Measurements from ENCODE around the gene PCK2.
A peak's percentile ranks its signal among the peaks of the same experiment; 100 is the strongest.

Gene PCK2

DNA sequence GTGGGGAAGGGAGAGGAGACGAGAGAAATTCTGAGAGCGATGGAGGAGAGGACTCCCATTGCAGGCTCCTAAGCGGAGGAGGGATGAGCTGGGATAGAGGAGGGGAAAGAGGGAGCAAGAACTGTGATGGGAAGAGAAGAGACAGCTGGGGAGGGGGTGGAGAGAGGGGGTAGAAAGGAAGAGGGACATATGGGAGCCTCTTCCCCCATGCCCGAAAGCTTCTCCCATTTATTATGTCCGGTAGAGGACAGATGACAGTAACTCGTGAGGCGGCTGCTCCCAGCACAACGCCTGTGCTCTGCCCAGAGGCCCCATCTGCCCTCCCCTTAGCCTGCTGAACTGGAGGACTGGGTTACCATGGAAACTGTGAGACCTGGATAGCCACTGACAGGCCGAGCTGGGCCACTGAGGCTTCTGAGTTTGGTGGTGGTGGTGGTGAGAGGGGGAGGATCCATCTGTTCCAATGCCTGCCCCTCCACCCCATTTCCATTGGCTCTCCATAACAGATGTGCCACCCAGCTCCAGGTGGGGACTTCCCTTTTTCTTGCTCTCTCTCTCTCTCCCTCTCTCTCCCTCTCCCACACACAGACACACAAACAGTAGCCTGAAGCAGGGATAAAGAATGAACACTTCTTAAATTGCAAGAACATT lies 14.5 kb upstream of the PCK2 start:
- Mint-ChIP-seq H3K27me3 (no peaks in the 10 kb centered on the region), H3K4me1 (ENCODE audit: low read depth) (peaks cover 27% of the 10 kb centered on the region), H3K36me3 (ENCODE audit: low read depth) (no peaks in the 10 kb centered on the region), H3K27ac (no peak overlapping the region), H3K4me3 (no peak overlapping the region), H3K9me3 (no peaks in the 10 kb centered on the region)

DNA sequence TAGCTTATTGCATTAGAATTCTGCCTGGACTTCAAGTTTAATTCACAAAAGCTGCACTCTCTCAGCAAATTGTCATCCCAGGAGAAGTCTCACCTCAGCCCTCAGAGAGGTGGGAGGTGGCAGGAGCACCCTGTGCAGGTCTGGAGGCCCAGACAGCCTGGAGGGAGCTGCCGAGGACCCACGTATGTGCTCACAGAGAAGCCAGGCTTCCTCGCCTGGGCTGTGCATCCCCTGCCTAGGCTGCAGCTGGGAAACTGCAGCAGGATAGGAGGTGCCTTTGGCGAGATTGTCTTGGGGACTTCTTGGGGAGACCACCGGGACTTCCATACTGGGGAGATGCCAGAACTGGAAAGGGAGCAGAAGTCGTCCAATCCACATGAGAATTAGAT lies 14.0 kb upstream of the PCK2 start:
- no peaks in the 10 kb centered on the region for H3K9me3 Mint-ChIP-seq
- no peaks in the 10 kb centered on the region for H3K36me3 Mint-ChIP-seq (ENCODE audit: low read depth)
- H3K4me3 Mint-ChIP-seq = peak overlapping the region; percentile 79
- H3K27ac Mint-ChIP-seq = no peak overlapping the region
- no peaks in the 10 kb centered on the region for H3K27me3 Mint-ChIP-seq
- peaks cover 25% of the 10 kb centered on the region for H3K4me1 Mint-ChIP-seq (ENCODE audit: low read depth)

DNA sequence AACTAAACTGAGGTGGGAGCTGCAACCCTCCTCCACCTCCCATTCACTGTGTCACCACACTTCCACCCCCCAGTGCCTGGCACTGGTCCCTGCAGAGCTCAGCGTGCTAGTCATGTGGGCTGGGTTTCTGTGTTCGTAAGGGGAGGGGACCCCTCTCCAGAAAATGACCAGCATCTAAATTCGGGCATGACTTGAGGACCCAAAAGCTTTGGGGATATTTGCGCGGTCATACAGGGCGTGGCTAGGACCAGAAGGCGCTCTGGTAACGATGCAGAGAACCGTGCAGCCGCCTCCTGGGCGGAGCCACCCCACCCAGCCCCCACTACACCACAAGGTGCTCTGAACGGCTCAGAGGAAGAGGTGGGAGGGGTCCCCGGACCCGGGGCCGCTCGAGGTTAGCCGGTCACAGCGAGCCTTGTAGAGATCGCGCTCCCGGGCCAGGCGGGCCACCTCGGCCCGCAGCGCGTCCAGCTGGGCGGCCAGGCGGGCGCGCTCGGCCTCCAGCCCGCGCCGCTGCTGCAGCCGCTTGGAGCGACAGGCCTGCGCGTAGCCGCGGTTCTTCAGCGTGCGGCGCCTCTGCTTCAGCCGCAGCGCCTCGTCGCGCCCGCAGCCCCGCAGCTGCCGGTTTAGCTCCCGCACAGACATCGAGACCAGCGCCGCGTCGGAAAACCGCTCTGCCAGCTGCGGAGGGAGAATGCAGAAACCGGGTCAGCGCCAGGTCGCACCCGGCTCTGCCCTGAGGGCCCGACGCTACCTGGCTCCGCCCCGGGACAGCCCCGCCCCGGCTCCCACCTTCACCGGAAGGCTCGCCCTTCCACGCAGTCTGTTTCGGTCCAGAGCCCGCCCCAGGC lies 13.0 kb upstream of the PCK2 start:
- no peaks in the 10 kb centered on the region for H3K36me3 Mint-ChIP-seq (ENCODE audit: low read depth)
- H3K4me3 Mint-ChIP-seq = peak overlapping the region; percentile 79
- no peaks in the 10 kb centered on the region for H3K9me3 Mint-ChIP-seq
- no peaks in the 10 kb centered on the region for H3K27me3 Mint-ChIP-seq
- H3K27ac Mint-ChIP-seq = peak overlapping the region; percentile 66
- peaks cover 23% of the 10 kb centered on the region for H3K4me1 Mint-ChIP-seq (ENCODE audit: low read depth)

DNA sequence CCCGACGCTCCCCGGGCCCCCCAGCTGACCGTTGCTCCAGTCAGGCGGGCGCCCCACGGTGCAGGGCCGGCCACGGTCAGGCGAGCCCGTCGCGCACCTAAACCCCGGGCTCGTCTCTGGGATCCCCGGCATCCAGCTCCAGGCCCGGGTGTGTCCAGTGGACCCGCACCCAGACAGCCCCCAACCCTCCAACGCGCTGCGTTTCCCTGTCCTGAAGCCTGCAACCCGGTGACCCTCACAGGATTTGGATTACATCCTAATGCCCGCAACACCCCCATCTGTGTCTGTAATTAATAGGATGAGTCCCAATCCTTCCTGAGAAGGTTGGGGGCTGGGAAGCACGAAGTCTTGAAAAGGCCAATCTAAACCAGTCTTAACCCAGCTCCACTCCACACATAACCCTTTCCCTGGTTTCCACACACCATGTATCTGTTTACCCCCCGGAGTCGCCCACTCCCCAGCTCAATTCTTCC lies 12.3 kb upstream of the PCK2 start:
- peaks cover 23% of the 10 kb centered on the region for H3K4me1 Mint-ChIP-seq (ENCODE audit: low read depth)
- H3K9me3 Mint-ChIP-seq = no peaks in the 10 kb centered on the region
- H3K27me3 Mint-ChIP-seq = no peaks in the 10 kb centered on the region
- no peaks in the 10 kb centered on the region for H3K36me3 Mint-ChIP-seq (ENCODE audit: low read depth)
- no peak overlapping the region for H3K27ac Mint-ChIP-seq
- H3K4me3 Mint-ChIP-seq = peak overlapping the region; percentile 71

DNA sequence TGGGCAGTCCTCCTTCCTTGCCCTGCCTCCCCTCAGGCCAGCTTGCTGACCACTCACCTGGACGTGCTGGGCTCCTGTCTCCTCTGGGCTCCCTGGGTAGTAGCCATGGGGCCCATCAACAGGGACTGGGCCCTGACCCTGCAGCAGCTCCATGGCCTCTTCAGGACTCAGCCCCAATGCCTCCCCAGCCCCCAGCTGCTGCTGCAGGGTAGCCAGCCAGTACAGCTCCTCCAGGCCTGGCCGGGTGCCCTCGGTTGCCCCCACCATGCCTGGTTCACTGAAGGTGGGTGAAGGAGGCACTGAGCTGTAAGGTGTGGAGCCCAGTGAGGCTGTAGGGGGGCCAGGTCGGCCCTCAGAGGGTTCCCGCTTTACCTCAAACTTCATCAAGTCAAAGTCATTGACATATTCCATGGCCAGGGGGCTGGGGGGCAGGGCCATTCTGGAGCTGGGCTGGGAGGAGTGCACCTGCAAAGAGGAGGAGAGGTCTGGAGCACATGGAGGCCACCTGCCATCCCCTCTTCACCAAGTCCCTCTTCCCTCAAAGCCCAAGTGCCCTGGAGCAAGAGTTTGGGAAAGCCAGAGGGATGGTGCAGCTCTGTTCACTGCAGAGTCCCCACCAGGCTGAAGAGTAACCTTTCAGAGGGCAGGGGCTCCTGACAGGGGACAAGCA lies 11.6 kb upstream of the PCK2 start:
- H3K4me1 Mint-ChIP-seq (ENCODE audit: low read depth) = peaks cover 23% of the 10 kb centered on the region
- no peak overlapping the region for H3K27ac Mint-ChIP-seq

DNA sequence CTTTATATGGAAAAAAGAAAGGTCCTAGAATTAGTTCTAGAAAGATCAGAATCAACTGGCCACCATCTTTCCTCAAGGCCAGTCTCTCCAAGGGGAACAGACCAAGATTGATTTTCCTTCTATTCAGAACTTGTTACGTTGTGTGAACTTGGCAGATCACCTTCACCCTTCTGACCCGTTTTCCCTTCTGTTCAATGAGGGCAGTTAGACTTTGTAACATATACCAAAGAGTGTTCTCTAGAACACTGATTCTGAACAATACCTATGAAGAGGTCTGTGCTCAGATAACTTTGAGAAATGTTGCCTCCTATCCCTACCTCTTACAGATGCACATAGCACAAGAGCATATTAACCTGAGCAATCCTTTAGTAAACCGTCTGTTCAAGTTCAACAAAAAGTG lies 10.6 kb upstream of the PCK2 start:
- Mint-ChIP-seq H3K9me3 (no peaks in the 10 kb centered on the region), H3K4me3 (no peak overlapping the region), H3K27me3 (no peaks in the 10 kb centered on the region), H3K4me1 (ENCODE audit: low read depth) (peaks cover 23% of the 10 kb centered on the region), H3K36me3 (ENCODE audit: low read depth) (no peaks in the 10 kb centered on the region), H3K27ac (no peak overlapping the region)

More for the DNA sequence above, 11.6 kb upstream of the PCK2 start:
- Mint-ChIP-seq H3K27me3 (no peaks in the 10 kb centered on the region), H3K9me3 (no peaks in the 10 kb centered on the region), H3K36me3 (ENCODE audit: low read depth) (no peaks in the 10 kb centered on the region), H3K4me3 (peak overlapping the region; percentile 71)

DNA sequence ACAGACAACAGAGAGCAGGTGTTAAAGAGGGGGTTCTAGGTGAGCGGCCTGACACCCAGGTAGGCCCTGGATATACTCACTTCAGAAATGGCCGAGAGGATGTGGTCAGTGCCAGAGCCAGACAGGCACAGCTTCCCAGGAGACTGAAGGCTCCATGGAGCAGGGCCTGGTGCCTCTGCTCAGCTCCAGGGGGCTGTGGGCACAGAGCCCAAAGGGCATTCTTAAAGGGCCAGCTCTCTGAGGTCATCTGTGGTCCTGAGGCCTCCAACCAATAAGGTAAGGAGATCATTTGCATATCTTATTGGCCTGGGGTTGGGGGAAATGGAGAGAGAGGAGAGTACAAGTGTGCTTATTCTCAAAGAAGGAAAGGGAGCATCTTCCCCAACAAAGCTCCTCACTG lies 9.7 kb upstream of the PCK2 start:
- H3K9me3 Mint-ChIP-seq = no peaks in the 10 kb centered on the region
- no peak overlapping the region for H3K4me3 Mint-ChIP-seq
- no peaks in the 10 kb centered on the region for H3K27me3 Mint-ChIP-seq
- no peaks in the 10 kb centered on the region for H3K36me3 Mint-ChIP-seq (ENCODE audit: low read depth)
- H3K27ac Mint-ChIP-seq = no peak overlapping the region
- peaks cover 18% of the 10 kb centered on the region for H3K4me1 Mint-ChIP-seq (ENCODE audit: low read depth)

DNA sequence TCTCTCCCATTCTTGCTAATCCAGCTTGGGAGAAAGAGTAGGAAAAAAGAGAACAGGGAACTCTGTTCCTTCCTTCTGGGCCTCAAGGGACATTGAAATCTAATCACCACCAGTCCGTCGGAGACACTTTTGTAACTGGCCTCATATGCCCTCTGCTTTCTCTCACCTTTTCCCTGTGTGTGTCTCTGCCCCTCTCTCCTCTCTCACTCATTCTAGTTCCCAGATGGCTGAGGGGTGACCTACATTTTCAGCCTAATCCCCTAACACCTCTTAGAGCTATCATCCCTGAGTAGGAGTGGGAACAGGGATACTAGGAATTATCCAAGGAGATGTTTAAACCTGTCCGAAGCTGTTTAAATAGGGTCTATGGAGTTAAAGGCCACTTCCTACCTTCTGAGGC lies 8.9 kb upstream of the PCK2 start:
- H3K4me1 Mint-ChIP-seq (ENCODE audit: low read depth) = peaks cover 14% of the 10 kb centered on the region
- no peaks in the 10 kb centered on the region for H3K9me3 Mint-ChIP-seq
- H3K27ac Mint-ChIP-seq = no peak overlapping the region
- H3K36me3 Mint-ChIP-seq (ENCODE audit: low read depth) = no peaks in the 10 kb centered on the region
- no peak overlapping the region for H3K4me3 Mint-ChIP-seq
- no peaks in the 10 kb centered on the region for H3K27me3 Mint-ChIP-seq

DNA sequence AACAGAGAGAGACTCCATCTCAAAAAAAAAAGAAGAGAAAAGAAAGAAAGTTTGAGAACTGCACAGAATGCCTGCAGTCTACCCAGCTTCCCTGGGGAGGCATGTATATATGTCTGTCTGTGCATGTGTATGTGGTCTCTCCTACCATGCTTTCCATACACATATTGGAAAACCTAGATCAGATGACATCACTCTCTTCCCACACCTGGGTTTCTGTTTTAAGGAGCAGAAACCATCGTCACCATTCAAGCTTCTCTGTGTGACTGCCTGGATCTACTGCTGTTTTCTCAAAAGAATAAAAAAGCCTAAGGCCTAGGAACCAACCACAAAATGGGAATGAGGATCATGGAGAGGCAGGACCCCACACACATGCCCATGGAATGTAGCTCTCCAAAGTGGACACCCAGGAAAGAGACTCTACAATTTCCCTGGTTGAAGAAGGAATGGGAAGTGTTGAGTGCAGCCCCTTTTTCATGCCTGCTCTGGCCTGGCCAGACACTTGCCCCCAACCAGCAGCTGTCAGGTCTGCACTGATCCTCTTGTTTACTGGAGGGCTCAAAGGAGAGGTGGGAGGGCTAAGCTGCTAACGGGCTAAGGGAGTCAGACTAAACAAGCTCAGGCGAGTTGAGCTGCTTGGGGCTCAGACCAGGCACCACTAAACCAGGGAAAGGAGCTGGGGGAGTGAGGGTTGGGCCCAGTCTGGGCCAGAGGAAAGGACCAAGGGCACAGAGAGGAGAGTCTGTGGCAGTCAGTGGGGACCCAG lies 7.7 kb upstream of the PCK2 start:
- H3K9me3 Mint-ChIP-seq = no peaks in the 10 kb centered on the region
- no peaks in the 10 kb centered on the region for H3K36me3 Mint-ChIP-seq (ENCODE audit: low read depth)
- H3K4me3 Mint-ChIP-seq = no peak overlapping the region
- H3K27me3 Mint-ChIP-seq = no peaks in the 10 kb centered on the region
- peaks cover 6% of the 10 kb centered on the region for H3K4me1 Mint-ChIP-seq (ENCODE audit: low read depth)
- no peak overlapping the region for H3K27ac Mint-ChIP-seq

DNA sequence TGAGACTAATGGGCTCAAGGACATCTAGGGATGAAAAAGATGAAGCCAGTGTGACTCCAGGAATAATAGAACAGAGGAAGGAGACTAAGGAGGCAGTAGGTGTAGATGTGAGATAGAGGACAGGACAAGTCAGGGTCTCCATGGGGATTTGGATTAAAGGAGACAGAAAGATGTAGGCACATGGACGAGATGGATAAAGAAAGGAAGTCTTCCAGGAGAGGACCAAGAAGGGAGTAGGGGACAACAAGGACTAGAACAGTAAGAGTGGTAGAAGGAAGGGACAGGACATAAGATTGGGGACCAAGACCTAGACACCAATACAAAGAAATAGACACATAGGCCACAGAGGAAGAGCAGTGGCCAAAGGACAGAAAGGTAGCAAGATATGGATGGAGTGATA lies 7.1 kb upstream of the PCK2 start:
- Mint-ChIP-seq H3K36me3 (ENCODE audit: low read depth) (no peaks in the 10 kb centered on the region), H3K27ac (no peak overlapping the region), H3K27me3 (no peaks in the 10 kb centered on the region), H3K9me3 (no peaks in the 10 kb centered on the region), H3K4me1 (ENCODE audit: low read depth) (peaks cover 3% of the 10 kb centered on the region), H3K4me3 (no peak overlapping the region)

DNA sequence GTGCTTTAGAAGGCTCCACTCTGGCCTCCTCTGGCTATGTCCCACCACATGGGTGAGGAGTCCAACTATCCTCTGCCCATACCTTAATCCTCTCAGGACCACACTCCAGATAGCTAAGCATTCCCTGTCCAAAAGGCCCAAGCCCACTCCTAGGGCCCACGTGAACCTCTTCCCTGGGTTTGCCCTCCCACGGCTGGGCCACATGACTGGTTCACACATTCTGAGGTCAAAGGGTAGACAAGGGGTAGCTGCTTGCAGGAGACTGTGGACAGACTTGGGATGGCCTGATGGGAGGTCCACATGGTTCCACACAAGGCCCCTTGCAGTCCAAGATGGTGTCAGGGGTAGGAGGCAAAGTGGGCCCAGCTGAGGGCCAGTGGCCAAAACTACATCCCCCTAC lies 6.0 kb upstream of the PCK2 start:
- Mint-ChIP-seq H3K27me3 (no peaks in the 10 kb centered on the region), H3K27ac (no peak overlapping the region), H3K9me3 (no peaks in the 10 kb centered on the region), H3K4me1 (ENCODE audit: low read depth) (peaks cover 3% of the 10 kb centered on the region), H3K4me3 (no peak overlapping the region), H3K36me3 (ENCODE audit: low read depth) (no peaks in the 10 kb centered on the region)

DNA sequence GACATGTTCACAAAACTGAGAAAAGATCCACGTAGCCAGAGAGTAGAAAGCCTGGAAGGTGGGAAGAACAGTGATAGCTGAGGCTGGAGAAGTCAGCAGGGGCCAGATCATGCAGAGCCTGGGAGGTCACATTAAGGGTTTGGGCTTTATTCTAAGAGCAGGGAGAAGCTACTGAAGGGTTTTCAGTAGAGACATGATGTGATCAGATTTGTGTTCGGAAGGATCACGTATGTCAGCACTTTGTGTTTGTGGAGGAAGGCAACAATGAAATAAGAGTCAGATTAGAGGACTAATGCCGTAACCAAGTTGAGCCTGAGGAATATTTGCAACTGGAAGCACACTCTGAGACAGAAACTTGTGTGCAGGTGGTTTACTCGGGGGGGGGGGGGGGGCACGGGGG lies 4.2 kb upstream of the PCK2 start:
- Mint-ChIP-seq H3K27me3 (no peaks in the 10 kb centered on the region), H3K27ac (no peak overlapping the region), H3K4me3 (no peak overlapping the region), H3K36me3 (ENCODE audit: low read depth) (peaks cover under 1% of the 10 kb centered on the region), H3K4me1 (ENCODE audit: low read depth) (peaks cover 10% of the 10 kb centered on the region), H3K9me3 (no peaks in the 10 kb centered on the region)

DNA sequence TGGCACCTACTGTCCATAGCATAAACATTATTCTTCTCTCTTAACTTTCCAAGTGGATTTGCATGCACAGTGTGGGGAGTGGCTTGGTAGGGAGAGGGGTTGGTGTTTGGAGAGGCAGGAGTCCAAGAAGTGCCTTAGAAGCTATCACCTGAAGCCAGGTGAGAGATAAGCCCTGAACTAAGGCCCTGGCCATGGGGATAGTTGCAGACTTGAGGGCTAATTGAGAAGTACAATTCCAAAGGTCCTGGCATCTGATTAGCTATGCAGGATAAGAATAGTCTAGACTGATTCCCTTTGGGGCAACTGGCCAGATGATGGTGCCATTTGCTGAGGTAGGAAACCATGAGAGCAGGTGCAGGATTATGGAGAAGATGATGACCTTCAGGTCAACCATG lies 2.0 kb upstream of the PCK2 start:
- Mint-ChIP-seq H3K4me3 (no peak overlapping the region), H3K36me3 (ENCODE audit: low read depth) (peaks cover 19% of the 10 kb centered on the region), H3K27ac (no peak overlapping the region), H3K9me3 (no peaks in the 10 kb centered on the region), H3K4me1 (ENCODE audit: low read depth) (peaks cover 26% of the 10 kb centered on the region), H3K27me3 (no peaks in the 10 kb centered on the region)

DNA sequence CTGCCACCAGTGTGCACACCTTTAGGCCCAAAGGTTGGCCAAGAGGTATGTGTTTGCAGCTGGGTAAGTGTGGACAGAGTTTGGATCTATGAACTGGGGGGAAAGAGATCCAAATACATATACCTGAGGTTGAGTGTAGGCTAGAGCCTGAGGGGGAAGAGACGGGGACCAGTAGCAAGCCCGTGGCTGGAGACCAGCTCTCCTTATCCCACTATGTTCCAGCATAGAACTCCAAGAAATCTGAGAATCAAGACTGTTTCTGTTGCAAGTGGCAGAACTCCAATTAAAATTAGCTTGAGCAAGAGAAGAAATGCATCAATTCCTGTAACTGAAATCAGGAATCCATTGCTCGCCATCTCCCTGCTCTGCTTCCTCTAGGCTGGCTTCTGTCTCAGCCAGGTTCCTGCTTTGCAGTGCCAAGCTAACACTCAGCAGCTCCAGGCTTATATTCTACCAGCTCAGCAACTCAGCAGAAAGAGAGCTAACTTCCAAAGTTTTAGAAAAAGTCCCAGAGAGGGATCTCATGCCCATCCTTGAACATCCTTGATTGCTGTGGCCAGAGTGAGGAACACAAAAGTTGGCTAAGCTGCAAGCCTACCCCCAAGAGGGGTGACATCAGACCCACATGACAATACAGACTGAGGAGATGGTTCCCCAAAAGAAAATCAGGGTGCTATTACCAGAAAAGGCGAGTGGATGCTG lies 1.5 kb upstream of the PCK2 start:
- H3K9me3 Mint-ChIP-seq = no peaks in the 10 kb centered on the region
- H3K27ac Mint-ChIP-seq = peak overlapping the region; percentile 97
- peaks cover 26% of the 10 kb centered on the region for H3K4me1 Mint-ChIP-seq (ENCODE audit: low read depth)
- H3K27me3 Mint-ChIP-seq = no peaks in the 10 kb centered on the region
- H3K36me3 Mint-ChIP-seq (ENCODE audit: low read depth) = peaks cover 19% of the 10 kb centered on the region
- H3K4me3 Mint-ChIP-seq = peak overlapping the region; percentile 95
